ENCODE measurements around the gene GPBP1L1. TPM values are rescaled to one million over a fixed set of nuclear protein-coding genes. Genes with fewer than 3 reads are reported as not detected.

The GPBP1L1 gene
- total RNA-seq, 4 donors from 2014 or later: 121 to 219 (median 131) TPM

- H3K9me3 ChIP-seq: no peaks in the 10 kb centered on the region
- peaks cover 23% of the 10 kb centered on the region for H3K4me1 ChIP-seq
- H3K36me3 ChIP-seq: no peaks in the 10 kb centered on the region
- peak overlapping the region; percentile 89 for H3K27ac ChIP-seq
- TF ChIP-seq POLR2A (IDR thresholded peaks at IDR 0.05) (peak in 1 of 2 donors; percentile 33), POLR2AphosphoS5 (IDR thresholded peaks at IDR 0.05) (peak in 1 of 3 donors; percentile 23), CTCF (IDR thresholded peaks at IDR 0.05) (no peak)
- under 1% methylated on average over 43 of the region's 59 CpGs for WGBS
- peak overlapping the region; percentile 95 for H3K4me3 ChIP-seq
- no peaks in the 10 kb centered on the region for H3K27me3 ChIP-seq
- DNase-seq (ENCODE audit: low spot score in 2 of 2): peak; percentile 93
Observed at GRCh38 chr1:45584351-45585109, 101.8 kb downstream of the GPBP1L1 start.

- Histone ChIP-seq H3K4me3 (peak within 1 kb of the TSS; percentile 95), H3K36me3 (no peaks in the 10 kb centered on the region), H3K9me3 (no peaks in the 10 kb centered on the region), H3K27ac (peak within 1 kb of the TSS; percentile 89), H3K4me1 (peaks cover 23% of the 10 kb centered on the region), H3K27me3 (no peaks in the 10 kb centered on the region)
- under 1% methylated on average over 30 of the region's 41 CpGs for WGBS
- TF ChIP-seq EP300 (IDR thresholded peaks at IDR 0.05) (no peak), CTCF (IDR thresholded peaks at IDR 0.05) (no peak), POLR2A (IDR thresholded peaks at IDR 0.05) (peak; percentile 80 to 87), POLR2AphosphoS5 (IDR thresholded peaks at IDR 0.05) (peak; percentile 46 to 69 (median 53))
- DNase-seq (ENCODE audit: low spot score in 2 of 2): peak; percentile 95 to 96
Observed at GRCh38 chr1:45583666-45584350, 102.5 kb downstream of the GPBP1L1 start, which contains the start of gene NASP. NASP (plus strand) TSS chr1:45584041; CDS start chr1:45584147, 106 bp downstream.

GRCh38 chr1:45583264-45583665, 103.1 kb downstream of the GPBP1L1 start:
- peak; percentile 96 to 97 for DNase-seq (ENCODE audit: low spot score in 2 of 2)
- TF ChIP-seq EP300 (IDR thresholded peaks at IDR 0.05) (no peak), POLR2AphosphoS5 (IDR thresholded peaks at IDR 0.05) (no peak), POLR2A (IDR thresholded peaks at IDR 0.05) (no peak), CTCF (IDR thresholded peaks at IDR 0.05) (no peak)
- Histone ChIP-seq H3K4me1 (peaks cover 23% of the 10 kb centered on the region), H3K27ac (peak overlapping the region; percentile 89), H3K9me3 (no peaks in the 10 kb centered on the region), H3K36me3 (no peaks in the 10 kb centered on the region), H3K27me3 (no peaks in the 10 kb centered on the region), H3K4me3 (peak overlapping the region; percentile 95)
- WGBS: 0% methylated on average over 14 of the region's 19 CpGs

Other genes with a start within 250 kb of the GPBP1L1 start
- 10 to 100 TPM; 16.0 to 28.9 (median 22.8) TPM for gene TESK2, start 195.4 kb downstream of the GPBP1L1 start, total RNA-seq
- gene CCDC163, start 186.5 kb downstream of the GPBP1L1 start, total RNA-seq: 1 to 10 TPM in 1 of 4 donors, under 1 TPM in 3; 0.64 to 1.3 (median 0.83) TPM
- gene MMACHC, start 186.2 kb downstream of the GPBP1L1 start, total RNA-seq: 1 to 10 TPM; 2.3 to 4.2 (median 3.1) TPM
- gene PRDX1, start 164.6 kb downstream of the GPBP1L1 start, total RNA-seq: 100 to 1,000 TPM; 134 to 365 (median 296) TPM
- gene AKR1A1, start 135.7 kb downstream of the GPBP1L1 start, total RNA-seq: 10 to 100 TPM; 60.1 to 87.1 (median 82.8) TPM
- gene NASP, start 102.5 kb downstream of the GPBP1L1 start, total RNA-seq: 10 to 100 TPM; 44.2 to 79.3 (median 55.9) TPM
- gene CCDC17, start 62.5 kb downstream of the GPBP1L1 start, total RNA-seq: 1 to 10 TPM; 3.2 to 6.5 (median 4.0) TPM
- 10 to 100 TPM; 13.8 to 27.7 (median 19.3) TPM for gene TMEM69, start 1.6 kb upstream of the GPBP1L1 start, total RNA-seq
- gene IPP, start 64.1 kb upstream of the GPBP1L1 start, total RNA-seq: 10 to 100 TPM in 3 of 4 donors, 1 to 10 TPM in 1; 7.0 to 11.8 (median 11.3) TPM
- gene MAST2, start 117.1 kb upstream of the GPBP1L1 start, total RNA-seq: 10 to 100 TPM; 15.4 to 21.6 (median 20.1) TPM